C1 segment of cervical spinal cord (tissue), 14 donors: ENCODE measurements around the gene BRD3.
"Not testable (repeated sequence)": the region's sequence is repeated elsewhere in the genome, so short reads cannot be mapped to it uniquely, and the experiment has no call there.

Experiments used
- DNase-seq, 14 donors: peaks; one replicate each; lab custom pipeline; 2025; lab: John Stamatoyannopoulos, UW

BRD3 gene

DNA sequence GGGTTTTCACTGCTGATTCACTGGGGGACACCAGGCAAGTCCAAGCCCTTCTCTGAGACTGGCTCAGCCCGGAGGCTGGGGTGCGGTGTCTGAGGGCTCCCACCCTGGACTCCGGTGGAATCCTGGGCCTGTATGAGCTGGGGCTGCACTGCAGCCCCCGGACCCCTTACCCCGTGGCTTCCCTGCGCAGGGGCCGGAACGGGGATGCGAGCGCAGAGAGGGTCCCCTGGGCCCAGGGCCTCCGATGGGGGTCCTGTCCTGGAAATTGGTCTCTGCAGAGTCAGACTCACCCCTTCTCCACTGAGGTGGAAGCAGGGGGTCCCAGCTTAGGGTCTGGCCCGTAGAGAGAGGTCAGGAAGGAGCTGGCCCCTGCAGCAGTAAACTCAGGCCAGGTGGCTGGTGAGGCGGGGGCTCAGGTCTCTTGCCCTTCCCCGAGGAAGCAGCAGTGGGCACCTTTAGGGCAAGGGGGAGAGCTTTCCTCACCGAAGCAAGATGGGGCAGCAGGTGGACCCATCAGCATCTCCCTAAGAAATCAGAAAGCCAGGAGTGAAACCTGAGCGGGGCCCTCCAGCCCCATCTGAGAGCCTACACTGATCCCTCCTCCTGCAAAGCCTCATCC, 74.1 kb downstream of the BRD3 start:
- no peak for DNase-seq

GRCh38 chr9:133992780-133993634, 74.8 kb downstream of the BRD3 start:
- DNase-seq: peak in 10 of 14 donors; percentile 10 to 73 (median 47)

GRCh38 chr9:133991964-133992779, 75.7 kb downstream of the BRD3 start, which contains the start of gene VAV2:
VAV2 (minus strand) TSS chr9:133992324; CDS start chr9:133992278, 46 bp downstream.
- DNase-seq: peak in 4 of 14 donors; percentile 24 to 40 (median 34)

DNA sequence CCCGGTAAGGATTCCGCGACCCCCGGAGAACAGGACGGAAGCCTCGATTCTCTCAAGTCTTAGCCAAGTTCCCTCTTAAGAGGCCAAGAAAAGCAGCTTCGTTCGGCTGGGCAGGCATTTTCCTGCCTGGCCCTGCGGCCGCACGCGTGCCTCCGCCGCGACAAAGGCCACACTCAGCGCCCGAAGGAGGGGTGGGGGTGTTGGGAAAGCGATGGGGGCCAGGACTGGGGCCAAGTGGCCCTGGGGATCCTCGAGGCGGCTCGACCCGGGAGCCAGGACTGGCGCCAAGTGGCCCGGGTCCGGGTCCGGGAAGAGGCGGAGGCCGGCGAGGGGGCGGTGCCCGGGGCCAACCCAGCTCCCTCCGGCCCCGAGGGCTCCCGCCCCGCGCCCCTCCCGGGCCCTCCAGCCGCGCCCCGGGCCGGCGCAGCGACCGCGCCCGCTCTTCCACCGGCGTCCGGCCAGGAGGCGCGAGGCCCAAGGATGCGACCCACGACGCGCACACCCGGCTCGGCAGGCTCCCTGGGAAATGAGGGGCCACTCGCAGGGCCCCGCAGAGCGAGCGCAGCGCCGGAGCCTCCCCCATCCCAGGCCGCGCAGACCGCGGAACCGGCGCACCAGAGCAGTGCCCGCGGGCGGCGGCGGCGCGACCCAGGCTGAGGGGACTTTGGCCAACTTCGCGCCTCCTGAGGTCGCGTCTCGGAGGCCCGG, 76.5 kb downstream of the BRD3 start:
- DNase-seq: peak in 1 of 14 donors; percentile 5

GRCh38 chr9:133990366-133991213, 77.2 kb downstream of the BRD3 start:
- peak in 3 of 14 donors; percentile 25 to 70 (median 32) for DNase-seq

DNA sequence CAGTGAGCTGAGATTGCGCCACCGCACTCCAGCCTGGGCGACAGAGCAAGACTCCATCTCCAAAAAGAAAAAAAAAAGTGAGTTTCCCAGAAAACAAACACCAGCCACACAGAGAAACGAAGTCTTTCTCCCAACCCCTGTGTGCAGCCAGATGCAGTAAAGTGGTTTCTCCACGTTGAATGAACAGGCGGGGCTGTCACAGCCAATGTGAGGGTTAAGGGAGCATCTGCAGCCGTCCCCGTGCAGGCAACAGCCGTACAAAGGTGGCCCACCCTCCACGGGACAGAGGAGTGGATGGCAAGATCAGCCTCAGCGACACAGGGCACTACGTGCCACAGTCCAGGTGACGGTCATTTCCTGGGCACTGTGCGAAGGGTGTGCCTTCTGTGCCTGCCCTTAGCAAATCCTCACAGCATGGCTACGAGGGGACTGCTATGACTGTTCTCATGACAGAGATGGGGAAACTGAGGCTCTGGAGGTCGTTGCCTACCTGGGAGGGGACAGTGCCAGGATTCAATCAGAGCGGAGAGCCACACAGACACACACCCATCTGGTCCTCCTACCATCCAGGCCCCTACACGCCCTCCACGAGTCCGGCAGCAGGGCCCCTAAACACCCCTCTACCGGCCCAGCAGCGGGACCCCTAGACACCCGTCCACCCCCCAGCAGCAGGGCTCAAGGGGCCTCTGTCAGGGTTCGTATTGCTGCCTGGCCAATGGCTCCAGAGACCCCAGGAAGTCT, 78.0 kb downstream of the BRD3 start:
- no peak for DNase-seq

- not testable (repeated sequence) for DNase-seq
Measured at GRCh38 chr9:133988771-133989170, 79.1 kb downstream of the BRD3 start.

DNA sequence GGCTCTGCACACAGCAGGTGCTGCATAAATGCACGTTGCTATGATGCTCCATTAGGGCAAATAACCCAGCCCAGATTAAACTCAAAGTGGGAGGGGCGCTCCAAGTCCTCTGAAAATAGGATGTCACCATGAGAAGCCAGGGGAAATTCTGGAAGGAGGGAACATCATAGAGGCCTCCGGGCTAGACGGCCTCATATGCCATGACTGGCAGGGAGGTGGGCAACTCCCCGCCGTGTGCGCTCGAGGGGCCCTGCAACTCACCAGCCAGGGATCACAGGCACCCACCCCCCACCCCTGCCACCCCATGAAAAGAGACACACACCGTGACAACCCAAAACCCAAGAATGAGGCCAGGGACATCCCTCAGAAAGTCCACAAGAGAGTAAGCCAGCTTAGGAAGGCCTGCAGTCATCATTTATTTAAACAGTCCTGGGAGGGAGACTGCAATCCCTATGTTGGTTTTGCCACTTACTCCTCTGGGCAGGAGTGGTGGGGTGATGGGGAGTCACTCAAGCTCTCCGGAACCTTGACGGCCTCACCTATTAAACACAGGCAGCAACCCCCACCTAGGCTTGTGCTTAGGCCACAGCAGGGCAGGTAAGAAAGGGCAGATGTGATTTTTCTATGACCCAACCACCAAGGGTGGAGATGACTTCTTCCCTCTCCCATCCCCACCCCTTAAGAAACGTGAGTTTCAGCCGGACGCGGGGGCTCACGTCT, 79.7 kb downstream of the BRD3 start:
- no peak for DNase-seq

DNA sequence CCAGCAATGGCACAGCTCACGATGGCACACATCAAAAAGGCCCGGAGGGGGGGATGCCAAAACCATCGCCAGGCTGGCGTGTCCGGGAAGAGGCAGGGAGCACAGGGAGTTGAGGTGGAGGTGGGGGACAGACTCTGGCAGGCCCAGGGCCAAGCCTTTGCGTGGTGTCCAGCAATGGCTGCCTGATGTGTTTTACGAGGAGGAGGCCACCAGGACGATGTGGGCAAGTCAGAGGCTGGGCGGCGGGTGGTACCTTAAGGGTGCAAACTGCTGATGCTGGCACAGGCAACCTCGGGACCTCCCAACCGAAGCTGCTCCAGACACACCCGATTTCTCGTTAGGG, 80.4 kb downstream of the BRD3 start:
- no peak for DNase-seq

DNA sequence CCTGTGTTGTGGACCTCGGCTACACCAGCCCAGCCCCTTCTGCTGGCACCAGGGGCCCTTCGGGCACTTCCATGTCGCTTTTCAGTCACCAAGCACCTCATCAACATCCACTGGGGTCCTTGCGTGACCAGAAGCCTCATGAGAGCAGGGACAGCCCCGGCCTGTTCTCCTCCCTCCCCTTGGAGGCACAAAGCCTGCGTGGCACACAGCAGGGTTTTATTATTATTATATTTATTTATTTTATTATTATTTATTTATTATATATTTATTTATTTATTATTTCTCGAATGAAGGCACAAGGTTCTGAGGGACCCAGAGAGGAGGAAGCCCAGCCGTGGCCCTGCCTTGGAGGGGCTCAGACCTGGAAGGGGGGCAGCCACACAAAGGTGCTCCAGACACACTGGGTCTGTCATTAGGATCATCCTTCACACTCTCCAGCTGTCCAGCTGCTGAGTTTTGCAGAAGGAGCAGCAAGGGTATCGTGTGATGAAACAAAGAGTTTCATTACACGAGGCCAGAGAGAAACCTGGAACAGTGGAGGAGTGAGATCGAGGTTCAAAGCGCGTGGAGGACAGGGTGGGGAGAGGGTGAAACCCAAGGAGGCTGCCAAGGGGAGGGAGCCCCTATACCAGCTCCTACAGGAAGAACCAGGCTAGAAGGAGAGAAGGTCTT, 80.9 kb downstream of the BRD3 start:
- DNase-seq: no peak

GRCh38 chr9:133986061-133986460, 81.8 kb downstream of the BRD3 start:
- DNase-seq: no peak

DNA sequence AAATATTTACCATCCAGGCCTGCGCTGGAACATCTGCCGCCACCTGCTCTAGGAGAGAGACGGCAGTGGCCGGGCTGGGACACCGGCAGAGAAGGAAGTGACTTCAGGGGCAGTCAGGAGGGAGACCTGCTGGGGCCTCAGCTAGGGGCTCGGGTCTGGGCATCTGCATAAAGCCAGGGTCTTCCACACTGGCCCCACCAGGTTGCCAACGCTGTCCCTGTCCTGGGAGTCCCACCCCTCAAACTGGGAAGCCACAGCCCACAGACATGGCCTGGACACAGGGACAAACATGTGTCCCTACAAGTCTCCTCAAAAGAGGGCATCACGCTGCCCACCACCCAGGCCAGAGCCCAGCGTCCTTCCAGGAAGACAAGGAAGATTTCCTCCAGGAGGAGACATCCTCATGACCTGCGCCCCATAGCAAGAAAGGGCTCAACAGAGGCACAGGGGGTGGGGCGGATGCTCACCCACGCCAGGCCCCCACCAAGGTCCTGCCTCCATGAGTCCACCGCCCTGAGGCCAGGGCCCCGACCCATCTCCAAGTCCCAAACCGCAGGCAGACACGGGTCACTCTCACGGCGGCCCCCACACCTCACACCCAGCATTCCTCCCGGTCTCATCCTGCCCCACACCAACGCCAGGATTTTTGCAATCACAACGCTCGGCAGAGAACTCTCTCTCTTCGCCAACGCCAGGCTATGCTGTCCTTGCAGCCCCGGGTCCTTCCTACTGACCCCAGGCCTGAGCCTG, 84.7 kb downstream of the BRD3 start:
- no peak for DNase-seq

- no peak for DNase-seq
Measured at GRCh38 chr9:133981958-133982681, 85.7 kb downstream of the BRD3 start.

DNA sequence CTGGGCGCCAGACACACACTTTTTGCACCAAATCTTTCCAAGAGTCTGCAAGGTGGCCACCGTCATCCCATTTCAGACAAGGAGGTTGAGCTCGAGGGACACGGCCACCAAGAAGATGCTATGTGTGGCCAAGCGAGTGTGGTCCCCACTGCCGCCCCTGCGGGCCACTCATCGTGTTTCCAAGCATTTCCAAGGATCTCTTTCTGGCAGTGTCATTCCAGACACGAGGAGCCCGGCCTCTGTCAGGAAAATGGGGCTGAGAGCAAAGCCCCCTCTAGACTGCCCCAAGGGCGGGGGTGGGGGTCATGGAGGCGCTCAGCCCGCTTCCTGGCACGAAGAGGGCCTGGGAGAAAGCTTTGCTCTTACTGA, 86.3 kb downstream of the BRD3 start:
- no peak for DNase-seq

- DNase-seq: no peak
Measured at GRCh38 chr9:133980864-133981588, 86.8 kb downstream of the BRD3 start.
